ENCODE data around the gene LARGE1. TPM values are rescaled to one million over a fixed set of nuclear protein-coding genes. Genes with fewer than 3 reads are reported as not detected.

LARGE1 gene
- total RNA-seq, 2 experiments from 2014 or later, result 0.18 to 0.38 TPM

DNA sequence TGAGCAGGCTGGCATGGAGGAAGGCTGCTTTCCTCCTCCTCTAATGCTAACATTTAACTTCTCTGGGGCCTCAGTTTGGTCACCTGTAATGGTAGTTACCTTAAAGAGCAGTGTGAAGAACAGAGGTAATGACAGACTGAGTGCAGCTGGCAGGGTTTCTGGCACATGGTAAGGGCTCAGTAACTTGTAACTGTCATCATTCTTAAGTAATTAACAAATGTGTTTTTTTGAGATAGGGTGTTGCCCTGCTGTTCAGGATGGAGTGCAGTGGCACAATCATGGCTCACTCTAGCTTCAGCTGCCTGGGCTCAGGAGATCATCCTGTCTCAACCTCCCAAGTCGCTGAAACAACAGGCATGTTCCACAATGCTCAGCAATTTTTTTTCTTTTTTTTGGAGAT is 620.1 kb downstream of the LARGE1 start:
- Mint-ChIP-seq H3K27ac (no peak overlapping the region), H3K27me3 (no peaks in the 10 kb centered on the region), H3K4me3 (no peak overlapping the region), H3K4me1 (no peaks in the 10 kb centered on the region), H3K9me3 (no peaks in the 10 kb centered on the region), H3K36me3 (ENCODE audit: low read depth) (no peaks in the 10 kb centered on the region)
- DNase-seq, result no peak
- POLR2A ChIA-PET, result no interaction called here
- CTCF ChIA-PET, result interaction anchor here (1.2 kb wide), 1 partner anchor 811 kb away, joined by 3 read pairs; no protein-coding TSS in a partner anchor

DNA sequence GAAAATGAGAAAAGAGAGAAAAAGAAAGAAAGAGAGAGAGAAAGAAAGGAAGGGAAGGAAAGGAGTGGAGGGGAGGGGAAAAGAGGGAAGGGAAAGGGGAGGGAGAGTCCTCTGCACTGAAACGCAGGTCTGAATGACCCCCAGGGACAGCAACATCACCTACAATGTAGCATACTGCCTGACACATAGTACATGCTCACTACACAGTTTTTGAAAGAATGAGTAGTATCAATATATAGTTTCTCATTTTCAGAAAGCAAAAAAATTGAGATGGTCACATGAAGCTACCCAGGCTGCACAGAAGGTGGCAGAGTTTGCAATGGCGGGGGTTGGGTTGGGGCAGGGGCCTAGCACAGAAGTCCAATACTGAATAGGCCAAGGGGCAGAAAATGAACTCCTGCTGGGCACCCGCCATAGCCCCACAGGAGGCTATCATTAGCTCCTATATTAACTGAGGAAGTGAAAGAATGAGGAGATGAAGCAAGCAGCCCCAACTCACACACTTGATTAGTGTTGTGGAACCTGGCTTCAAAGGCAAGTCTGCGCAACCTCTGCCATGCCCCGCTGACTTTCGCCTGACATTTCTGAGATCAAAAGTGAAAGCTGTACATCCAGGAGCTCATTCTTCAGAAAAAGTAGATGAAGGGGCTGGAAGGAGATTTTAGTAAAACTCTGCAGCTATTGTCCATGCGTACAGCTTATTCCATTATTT is 620.9 kb downstream of the LARGE1 start:
- CTCF ChIA-PET, result interaction anchor here (1.2 kb wide), 1 partner anchor 812 kb away, joined by 3 read pairs; no protein-coding TSS in a partner anchor
- H3K27ac Mint-ChIP-seq, result no peak overlapping the region
- H3K9me3 Mint-ChIP-seq, result no peaks in the 10 kb centered on the region

DNA sequence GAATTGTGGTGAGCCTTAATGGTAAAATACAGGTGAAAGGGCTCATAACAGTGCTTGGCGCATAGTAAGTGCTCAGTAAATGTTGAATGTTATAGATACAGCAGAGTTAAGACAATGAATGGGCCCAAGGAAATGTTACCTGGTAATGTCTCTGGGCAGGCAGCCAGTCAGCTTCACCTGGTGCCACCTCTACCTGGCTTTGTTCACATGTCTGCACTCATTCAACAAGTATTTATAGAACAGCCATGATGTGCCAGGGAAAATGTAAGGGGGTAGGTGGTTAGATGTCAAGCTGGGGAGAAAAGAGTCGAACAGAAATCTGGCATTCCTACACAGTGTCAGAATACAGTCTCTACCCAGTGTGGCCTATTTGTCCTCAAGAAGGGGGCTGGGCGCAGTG is 623.3 kb downstream of the LARGE1 start:
- POLR2A ChIA-PET, result no interaction called here
- H3K4me1 Mint-ChIP-seq, result no peaks in the 10 kb centered on the region
- no peak overlapping the region for H3K27ac Mint-ChIP-seq
- no peaks in the 10 kb centered on the region for H3K36me3 Mint-ChIP-seq (ENCODE audit: low read depth)
- H3K4me3 Mint-ChIP-seq, result no peak overlapping the region
- CTCF ChIA-PET, result no interaction called here
- no peak for DNase-seq
- no peaks in the 10 kb centered on the region for H3K9me3 Mint-ChIP-seq
- no peaks in the 10 kb centered on the region for H3K27me3 Mint-ChIP-seq

More for the DNA sequence above, 620.9 kb downstream of the LARGE1 start:
- Mint-ChIP-seq H3K4me1 (no peaks in the 10 kb centered on the region), H3K27me3 (no peaks in the 10 kb centered on the region), H3K4me3 (no peak overlapping the region), H3K36me3 (ENCODE audit: low read depth) (no peaks in the 10 kb centered on the region)
- POLR2A ChIA-PET, result no interaction called here
- DNase-seq, result no peak

DNA sequence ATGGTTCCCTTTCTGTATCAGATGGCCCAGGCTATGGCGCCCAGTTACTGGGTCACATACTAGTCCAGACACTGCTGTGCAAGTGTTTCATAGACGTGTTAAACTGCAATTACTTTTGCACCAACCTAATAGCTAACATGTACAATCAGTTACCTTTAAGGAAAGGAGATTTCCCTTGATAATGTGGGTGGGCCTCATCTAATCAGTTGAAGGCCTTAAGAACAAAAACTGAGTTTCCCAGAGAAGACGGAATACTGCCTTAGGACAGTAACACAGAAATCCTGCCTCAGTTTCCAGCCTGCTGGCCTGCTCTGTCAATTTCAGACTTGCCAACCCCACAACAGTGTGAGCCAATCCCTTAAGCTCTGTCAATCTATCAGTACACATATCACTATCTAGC is 632.2 kb downstream of the LARGE1 start:
- Mint-ChIP-seq H3K9me3 (peaks cover 2% of the 10 kb centered on the region), H3K4me3 (no peak overlapping the region), H3K36me3 (ENCODE audit: low read depth) (no peaks in the 10 kb centered on the region), H3K27ac (no peak overlapping the region), H3K4me1 (no peaks in the 10 kb centered on the region), H3K27me3 (no peaks in the 10 kb centered on the region)
- DNase-seq, result no peak
- CTCF ChIA-PET, result no interaction called here
- POLR2A ChIA-PET, result no interaction called here

DNA sequence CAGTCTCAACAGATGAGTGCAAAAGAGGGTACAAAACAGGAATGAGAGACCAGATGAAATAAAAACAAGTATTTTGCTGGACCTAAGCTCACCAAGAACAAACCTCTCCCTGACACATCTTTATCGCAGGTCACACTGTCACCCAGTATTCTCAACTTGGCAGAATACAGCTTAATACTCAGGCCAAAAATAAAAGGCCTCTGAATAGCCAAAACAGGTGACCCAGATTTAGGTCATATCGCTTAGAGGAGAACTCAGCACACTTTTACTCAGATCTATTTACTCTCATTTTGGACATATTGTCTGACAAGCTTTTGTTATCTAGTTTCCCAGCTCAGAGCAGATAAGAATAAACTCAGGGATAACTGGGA is 645.2 kb downstream of the LARGE1 start:
- Mint-ChIP-seq H3K27me3 (no peaks in the 10 kb centered on the region), H3K27ac (no peak overlapping the region), H3K36me3 (ENCODE audit: low read depth) (no peaks in the 10 kb centered on the region), H3K9me3 (no peaks in the 10 kb centered on the region), H3K4me1 (no peaks in the 10 kb centered on the region), H3K4me3 (no peak overlapping the region)
- DNase-seq, result no peak
- POLR2A ChIA-PET, result no interaction called here
- CTCF ChIA-PET, result no interaction called here

DNA sequence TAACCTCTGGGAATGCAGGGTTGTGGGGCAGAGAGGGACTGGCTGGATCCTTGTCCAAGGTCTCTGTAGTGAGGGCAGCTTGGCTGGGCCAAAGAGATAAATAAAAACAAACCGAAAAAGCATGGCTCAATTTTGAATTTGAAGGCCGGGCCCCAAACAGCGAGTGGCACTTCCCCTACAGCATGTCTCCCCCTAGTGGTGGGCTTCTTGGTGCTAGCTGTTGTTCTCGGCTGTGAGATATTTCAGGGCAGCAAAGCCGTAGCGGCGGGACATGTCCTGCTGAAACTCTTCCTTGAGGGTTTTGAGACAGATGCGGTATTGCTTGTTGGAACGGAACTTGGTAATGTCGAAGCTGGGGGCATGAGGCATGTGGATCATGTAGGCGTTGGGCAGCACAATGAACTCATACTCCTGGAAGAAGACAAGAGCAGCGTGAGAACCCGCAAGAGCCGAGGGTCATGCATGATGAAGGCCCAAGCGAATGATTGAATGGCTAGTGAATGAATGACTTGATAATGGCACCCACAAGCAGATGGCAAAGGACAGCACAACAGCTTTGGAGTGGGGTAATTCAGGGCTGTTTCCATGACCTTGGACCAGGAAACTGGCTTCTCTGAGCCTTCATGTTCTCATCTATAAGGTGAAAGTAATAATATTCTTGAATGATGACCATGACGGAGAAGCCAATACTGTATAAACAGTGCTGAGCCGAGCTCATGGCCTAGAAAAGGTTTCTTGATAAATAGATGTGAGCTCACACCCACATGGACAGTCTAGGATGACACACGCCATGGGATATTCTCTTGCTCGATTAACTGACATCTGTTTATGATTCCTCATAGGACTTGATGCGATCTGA is 645.8 kb downstream of the LARGE1 start:
- POLR2A ChIA-PET, result no interaction called here
- Mint-ChIP-seq H3K4me1 (no peaks in the 10 kb centered on the region), H3K27ac (no peak overlapping the region), H3K36me3 (ENCODE audit: low read depth) (no peaks in the 10 kb centered on the region), H3K9me3 (no peaks in the 10 kb centered on the region), H3K4me3 (no peak overlapping the region), H3K27me3 (no peaks in the 10 kb centered on the region)
- DNase-seq, result no peak
- CTCF ChIA-PET, result interaction anchor here (1.0 kb wide), 1 partner anchor 17 kb away, joined by 5 read pairs; no protein-coding TSS in a partner anchor

DNA sequence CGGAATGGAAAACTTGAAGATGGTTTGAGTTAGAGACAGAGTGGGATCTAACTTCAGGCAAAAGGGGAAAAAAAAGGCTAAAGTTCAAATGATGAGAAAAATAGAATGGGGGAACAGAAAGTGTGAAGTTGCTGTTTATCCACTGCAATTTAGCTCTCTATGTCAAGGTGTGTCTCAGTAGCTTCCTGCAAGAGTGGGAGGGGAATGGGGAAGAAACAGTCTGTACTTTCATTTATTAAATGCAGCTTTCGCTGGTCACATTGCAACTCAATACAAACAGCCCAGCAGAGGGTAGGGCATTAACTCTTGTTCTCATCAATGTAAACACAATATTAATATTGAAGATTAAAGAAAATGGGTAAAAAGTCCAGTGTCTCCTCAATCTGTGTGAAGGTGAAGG is 647.4 kb downstream of the LARGE1 start:
- Mint-ChIP-seq H3K4me3 (no peak overlapping the region), H3K27me3 (no peaks in the 10 kb centered on the region), H3K9me3 (no peaks in the 10 kb centered on the region), H3K4me1 (no peaks in the 10 kb centered on the region), H3K36me3 (ENCODE audit: low read depth) (no peaks in the 10 kb centered on the region), H3K27ac (no peak overlapping the region)
- CTCF ChIA-PET, result no interaction called here
- DNase-seq, result no peak
- POLR2A ChIA-PET, result no interaction called here

DNA sequence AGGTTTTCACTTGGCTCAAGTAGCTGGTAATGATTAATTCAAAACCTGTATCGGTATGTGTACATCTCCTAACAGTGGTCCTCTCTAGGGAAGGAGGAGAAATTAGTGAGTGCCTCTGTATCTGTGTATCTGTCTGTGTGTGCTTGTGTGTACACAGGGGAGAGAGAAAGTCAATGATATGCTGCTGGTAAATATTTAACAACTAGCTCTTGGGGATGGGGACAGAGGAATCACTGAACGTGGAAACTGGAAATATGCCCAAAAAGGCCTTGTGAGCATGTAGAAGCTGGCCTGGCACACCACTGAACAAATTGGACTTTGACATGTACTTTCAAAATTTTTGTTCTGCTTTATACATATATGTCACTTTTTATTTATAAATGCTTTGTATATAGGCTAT is 648.1 kb downstream of the LARGE1 start:
- Mint-ChIP-seq H3K9me3 (no peaks in the 10 kb centered on the region), H3K4me1 (no peaks in the 10 kb centered on the region), H3K27me3 (no peaks in the 10 kb centered on the region), H3K4me3 (no peak overlapping the region), H3K36me3 (ENCODE audit: low read depth) (no peaks in the 10 kb centered on the region), H3K27ac (no peak overlapping the region)
- CTCF ChIA-PET, result no interaction called here
- POLR2A ChIA-PET, result no interaction called here
- no peak for DNase-seq

DNA sequence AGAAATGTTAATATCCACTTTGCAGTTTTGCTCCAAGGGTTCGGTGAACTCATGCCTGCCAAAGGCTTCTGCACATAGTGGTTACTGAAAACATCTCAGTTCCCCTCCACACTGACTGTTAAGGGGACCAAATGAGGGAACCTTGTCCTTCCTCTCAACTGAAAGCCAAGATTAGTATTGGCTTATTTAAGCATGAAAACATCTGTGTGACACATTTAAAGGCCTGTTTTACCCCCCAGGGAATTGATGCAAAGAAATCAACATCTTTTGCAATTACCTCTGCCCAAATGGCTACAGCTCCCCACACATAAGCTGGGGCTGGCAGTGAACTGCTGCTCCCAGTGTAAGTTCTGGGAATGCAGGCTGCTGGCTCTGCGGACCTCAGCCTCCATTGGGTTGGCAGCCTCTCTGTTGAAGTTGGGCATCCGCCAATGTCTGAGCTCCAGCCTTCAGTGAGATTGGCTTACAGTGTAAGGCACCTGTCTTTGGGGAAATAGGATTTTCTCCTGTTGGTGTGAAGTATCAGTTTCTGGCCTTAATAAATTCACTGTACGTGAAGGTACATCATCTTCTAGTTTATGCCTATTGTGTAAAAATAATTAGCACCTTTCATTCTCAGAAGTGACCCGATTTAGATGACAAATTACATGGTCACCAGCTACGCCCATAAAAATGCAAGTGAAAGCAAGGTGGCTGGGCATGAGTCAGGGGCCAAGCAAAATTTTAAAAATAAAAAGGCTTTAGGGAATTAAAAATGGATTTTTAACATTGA is 648.7 kb downstream of the LARGE1 start:
- H3K36me3 Mint-ChIP-seq (ENCODE audit: low read depth), result no peaks in the 10 kb centered on the region
- ChIA-PET POLR2A (no interaction called here), CTCF (no interaction called here)
- H3K9me3 Mint-ChIP-seq, result no peaks in the 10 kb centered on the region
- H3K27me3 Mint-ChIP-seq, result no peaks in the 10 kb centered on the region
- H3K27ac Mint-ChIP-seq, result no peak overlapping the region
- no peak overlapping the region for H3K4me3 Mint-ChIP-seq
- H3K4me1 Mint-ChIP-seq, result no peaks in the 10 kb centered on the region
- no peak for DNase-seq

DNA sequence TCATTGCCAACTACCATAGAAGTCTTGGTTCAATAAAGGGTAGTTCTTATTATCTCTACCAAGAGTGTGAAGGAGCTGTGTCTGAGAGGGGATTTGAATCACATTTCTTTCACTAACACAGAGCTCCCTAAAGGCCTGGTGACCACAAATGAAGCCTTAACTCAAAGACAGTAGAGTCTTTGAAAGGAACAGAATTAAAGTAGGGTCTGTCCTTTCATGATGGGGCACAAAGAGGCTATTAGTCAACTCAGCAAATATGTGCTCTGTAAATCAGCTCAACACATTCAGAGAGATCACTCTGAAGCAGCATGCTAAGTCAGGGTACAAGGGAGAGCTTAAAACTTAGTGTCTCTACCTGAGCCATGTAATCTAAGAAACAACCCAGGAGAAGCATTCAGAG is 649.7 kb downstream of the LARGE1 start:
- Mint-ChIP-seq H3K36me3 (ENCODE audit: low read depth) (no peaks in the 10 kb centered on the region), H3K27ac (no peak overlapping the region), H3K4me1 (no peaks in the 10 kb centered on the region), H3K4me3 (no peak overlapping the region), H3K9me3 (peaks cover 2% of the 10 kb centered on the region), H3K27me3 (no peaks in the 10 kb centered on the region)
- POLR2A ChIA-PET, result interaction anchor here (0.6 kb wide), 1 partner anchor 300 kb away, joined by 3 read pairs; no protein-coding TSS in a partner anchor
- DNase-seq, result no peak
- CTCF ChIA-PET, result interaction anchor here (0.5 kb wide), 1 partner anchor 1087 kb away, joined by 3 read pairs; no protein-coding TSS in a partner anchor

DNA sequence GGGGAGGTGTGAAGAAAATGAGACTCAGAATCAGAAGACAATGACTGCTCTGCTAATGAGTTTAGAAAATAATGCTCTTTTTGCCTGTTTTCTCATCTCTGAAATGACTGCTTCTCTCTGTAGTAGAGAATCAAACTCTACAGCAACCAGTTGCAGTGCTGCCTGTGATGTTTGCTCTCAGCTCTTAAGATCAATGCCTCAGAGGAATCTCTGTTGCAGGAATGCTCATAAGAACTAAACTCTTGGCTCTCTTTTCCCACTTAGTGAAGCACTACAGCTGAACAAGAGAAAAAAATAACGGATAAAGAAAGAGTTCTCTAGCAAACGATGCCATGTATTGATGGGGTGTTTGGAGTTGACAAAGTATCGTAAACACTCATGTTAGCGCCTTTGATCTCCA is 658.6 kb downstream of the LARGE1 start:
- Mint-ChIP-seq H3K27ac (no peak overlapping the region), H3K9me3 (peaks cover 10% of the 10 kb centered on the region), H3K36me3 (ENCODE audit: low read depth) (no peaks in the 10 kb centered on the region), H3K4me3 (no peak overlapping the region), H3K27me3 (no peaks in the 10 kb centered on the region), H3K4me1 (no peaks in the 10 kb centered on the region)
- POLR2A ChIA-PET, result no interaction called here
- no peak for DNase-seq
- CTCF ChIA-PET, result no interaction called here

DNA sequence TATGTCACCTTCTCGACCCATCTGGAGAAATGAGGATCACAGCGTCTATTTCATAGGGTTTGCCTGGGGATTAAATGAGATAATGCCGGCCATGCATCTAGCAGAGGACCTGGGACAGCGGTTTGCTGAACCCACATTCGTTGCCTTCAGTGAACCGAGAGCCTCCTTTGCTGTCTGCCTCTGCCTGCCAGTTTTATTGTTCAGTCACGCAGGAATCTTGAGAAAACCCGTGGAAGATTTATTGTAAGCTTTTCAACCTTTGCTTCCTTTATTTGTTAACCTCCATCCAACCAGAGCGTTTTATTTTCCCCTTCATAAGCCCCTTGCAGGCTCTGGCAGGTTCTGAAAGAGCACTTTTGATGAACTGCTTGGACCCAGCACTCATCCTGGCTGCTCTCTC is 659.8 kb downstream of the LARGE1 start:
- CTCF ChIA-PET, result no interaction called here

DNA sequence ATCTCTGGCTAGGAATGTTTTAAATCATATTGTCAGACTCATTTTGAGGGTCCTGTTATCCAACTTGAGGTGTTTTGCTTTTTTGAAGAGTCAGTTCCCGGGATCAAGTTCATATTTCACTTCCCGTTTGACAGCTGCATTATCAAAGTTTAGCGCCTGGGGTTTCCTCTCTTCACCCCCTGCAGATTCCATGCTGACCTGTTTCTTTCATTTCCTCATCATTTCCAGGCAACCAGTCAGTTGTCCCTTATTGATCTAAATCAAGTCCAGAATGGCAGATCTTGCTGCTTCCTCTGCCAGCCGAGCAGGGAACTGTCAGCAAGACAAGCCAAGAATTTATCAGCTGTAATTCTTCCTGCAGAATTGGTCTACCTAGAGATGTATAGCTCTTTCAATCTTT is 664.5 kb downstream of the LARGE1 start:
- no peak overlapping the region for H3K4me3 Mint-ChIP-seq
- POLR2A ChIA-PET, result no interaction called here
- CTCF ChIA-PET, result no interaction called here

More for the DNA sequence above, 659.8 kb downstream of the LARGE1 start:
- no peaks in the 10 kb centered on the region for H3K36me3 Mint-ChIP-seq (ENCODE audit: low read depth)
- DNase-seq, result no peak
- H3K27me3 Mint-ChIP-seq, result no peaks in the 10 kb centered on the region
- peaks cover 7% of the 10 kb centered on the region for H3K9me3 Mint-ChIP-seq
- POLR2A ChIA-PET, result no interaction called here
- no peak overlapping the region for H3K27ac Mint-ChIP-seq
- H3K4me3 Mint-ChIP-seq, result no peak overlapping the region
- H3K4me1 Mint-ChIP-seq, result no peaks in the 10 kb centered on the region

More for the DNA sequence above, 664.5 kb downstream of the LARGE1 start:
- Mint-ChIP-seq H3K27ac (no peak overlapping the region), H3K27me3 (no peaks in the 10 kb centered on the region), H3K36me3 (ENCODE audit: low read depth) (no peaks in the 10 kb centered on the region), H3K4me1 (no peaks in the 10 kb centered on the region), H3K9me3 (peaks cover 4% of the 10 kb centered on the region)
- DNase-seq, result no peak

Measured in activated CD4-positive, alpha-beta memory T cell treated with anti-CD3 and anti-CD28 coated beads, Interleukin-2, amount 10 ng/mL, durations not matched to agents 7 days and 5 days (primary cell).